NCI-H187 treated with DMSO at 0.1 percent for 48 hours (cell line): Measurements from ENCODE around the gene CALML5.

ENCODE experiments used
- DNase-seq: peaks from one replicate; lab custom pipeline; 2025; lab: John Stamatoyannopoulos, UW

The CALML5 gene, protein sequence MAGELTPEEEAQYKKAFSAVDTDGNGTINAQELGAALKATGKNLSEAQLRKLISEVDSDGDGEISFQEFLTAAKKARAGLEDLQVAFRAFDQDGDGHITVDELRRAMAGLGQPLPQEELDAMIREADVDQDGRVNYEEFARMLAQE

DNA sequence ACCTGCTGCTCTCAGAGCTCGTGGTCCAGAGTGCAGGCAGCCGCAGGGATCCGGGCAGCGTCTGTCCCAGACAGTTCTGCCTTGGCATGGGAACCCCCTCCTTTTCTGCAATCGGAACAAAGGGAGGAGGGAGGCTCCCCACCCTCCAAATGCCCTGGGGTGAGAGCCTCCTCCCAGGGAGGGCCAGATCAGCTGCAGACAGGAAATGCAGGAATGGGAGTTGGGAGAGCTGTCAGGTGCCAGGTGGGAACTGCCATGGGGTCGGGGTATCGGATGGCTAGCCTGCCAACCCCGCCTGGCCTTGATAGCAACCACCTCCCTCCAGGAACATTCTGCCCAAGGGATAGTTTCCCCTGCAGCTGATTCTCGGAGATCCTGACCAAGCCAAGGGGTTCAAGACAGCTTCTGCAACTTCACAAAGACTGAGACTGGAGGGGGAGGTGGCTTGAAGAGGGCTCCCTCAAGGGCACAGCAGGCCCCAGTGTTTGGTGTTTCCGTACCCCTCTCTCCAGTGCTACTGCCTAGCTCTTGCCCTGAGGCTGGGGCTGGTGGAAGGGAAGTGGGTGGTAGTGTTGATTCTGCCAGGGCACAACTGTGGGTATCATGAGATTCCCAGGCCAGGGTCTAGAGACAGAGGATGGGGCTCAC, at the start of gene CALML5:
Gene CALML5 (minus strand): TSS at position 78 of the 648 bp plus-strand sequence. CDS start 132 bp downstream, outside the sequence.
- no peak for DNase-seq

GRCh38 chr10:5547931-5548660, 48.7 kb upstream of the CALML5 start:
- no peak for DNase-seq

GRCh38 chr10:5547681-5547930, 48.2 kb upstream of the CALML5 start:
- DNase-seq, result no peak

DNA sequence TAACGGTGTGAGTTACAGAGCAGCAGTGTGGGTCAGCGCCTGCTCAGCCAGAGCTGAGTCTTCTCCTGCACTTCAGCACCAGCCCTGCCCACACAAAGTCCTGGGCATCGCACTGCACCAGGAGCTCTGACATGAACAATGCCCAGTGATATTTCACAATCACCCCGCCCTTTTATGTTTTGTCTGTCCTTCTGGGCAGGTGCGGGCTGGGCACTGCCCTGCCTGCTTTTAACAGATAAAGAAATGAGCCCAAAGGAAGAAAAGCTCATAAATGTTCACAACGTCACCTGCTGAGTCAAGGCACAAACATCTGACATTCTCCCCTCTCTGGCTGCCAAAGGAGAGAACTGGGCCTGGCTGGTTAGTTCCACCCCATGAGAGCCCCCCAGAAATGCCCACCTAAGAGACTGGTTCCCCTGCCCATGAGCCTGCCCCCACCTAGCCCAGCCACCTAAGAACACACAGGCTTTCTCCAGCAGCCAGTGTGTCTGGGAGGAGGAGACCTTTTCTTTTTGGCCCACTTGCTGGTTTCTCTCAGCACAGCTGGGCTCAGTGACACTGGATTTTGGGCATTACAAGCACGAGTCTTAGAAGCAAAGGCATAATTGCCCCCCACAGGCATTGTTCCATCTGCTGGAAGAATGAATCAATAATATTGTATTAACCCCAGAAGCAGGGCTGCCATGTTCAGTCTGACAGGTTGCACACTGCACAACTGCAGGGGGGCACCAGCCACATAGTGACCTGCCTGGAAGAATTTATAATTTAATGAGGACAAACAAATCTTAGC, 47.7 kb upstream of the CALML5 start:
- DNase-seq, result no peak

- no peak for DNase-seq
These were observed 46.7 kb upstream of the CALML5 start for GRCh38 chr10:5545778-5546710.

DNA sequence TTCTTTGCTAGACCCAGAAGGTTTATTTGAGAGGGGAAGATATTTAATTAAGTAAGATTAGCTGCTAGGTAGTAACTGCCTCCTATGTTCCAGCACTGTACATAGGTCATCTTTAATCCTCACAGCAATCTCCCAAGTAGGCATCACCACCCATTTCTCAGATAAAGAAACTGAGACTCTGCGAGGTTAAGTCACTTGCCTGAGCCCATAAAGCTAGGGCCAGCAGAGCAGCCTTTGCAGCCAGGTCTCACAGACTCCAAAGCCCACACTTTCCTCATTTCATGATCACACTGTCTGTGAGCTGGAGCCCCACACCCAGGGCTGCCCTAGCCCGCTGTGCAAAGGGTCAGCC, 46.0 kb upstream of the CALML5 start:
- no peak for DNase-seq

- DNase-seq, result no peak
These were observed 45.6 kb upstream of the CALML5 start for GRCh38 chr10:5545011-5545410.

GRCh38 chr10:5544216-5544805, 44.9 kb upstream of the CALML5 start:
- DNase-seq, result no peak

- DNase-seq, result no peak
These were observed 44.3 kb upstream of the CALML5 start for GRCh38 chr10:5543623-5544022.

GRCh38 chr10:5542100-5542499, 42.7 kb upstream of the CALML5 start:
- no peak for DNase-seq

DNA sequence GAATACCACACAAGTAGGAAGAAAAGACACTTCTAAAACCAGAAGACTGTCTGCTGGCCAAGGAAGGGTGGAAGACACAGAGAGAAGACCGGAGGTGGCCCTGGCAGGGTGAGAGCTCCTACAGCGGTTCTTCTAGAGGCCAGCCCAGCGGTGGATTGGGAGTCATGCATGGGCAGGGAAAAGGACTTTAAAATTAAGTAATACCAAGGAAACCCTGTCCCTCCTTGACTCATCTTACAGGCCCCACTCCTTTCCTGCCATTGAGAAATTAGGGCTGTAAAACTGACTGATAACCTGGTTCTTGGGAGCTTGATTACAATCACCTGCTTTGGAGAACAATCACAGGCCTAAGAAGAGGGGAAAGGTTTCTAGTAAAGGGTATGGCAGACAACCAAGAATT, 41.5 kb upstream of the CALML5 start:
- DNase-seq, result no peak

GRCh38 chr10:5540080-5540479, 40.7 kb upstream of the CALML5 start:
- DNase-seq, result no peak

DNA sequence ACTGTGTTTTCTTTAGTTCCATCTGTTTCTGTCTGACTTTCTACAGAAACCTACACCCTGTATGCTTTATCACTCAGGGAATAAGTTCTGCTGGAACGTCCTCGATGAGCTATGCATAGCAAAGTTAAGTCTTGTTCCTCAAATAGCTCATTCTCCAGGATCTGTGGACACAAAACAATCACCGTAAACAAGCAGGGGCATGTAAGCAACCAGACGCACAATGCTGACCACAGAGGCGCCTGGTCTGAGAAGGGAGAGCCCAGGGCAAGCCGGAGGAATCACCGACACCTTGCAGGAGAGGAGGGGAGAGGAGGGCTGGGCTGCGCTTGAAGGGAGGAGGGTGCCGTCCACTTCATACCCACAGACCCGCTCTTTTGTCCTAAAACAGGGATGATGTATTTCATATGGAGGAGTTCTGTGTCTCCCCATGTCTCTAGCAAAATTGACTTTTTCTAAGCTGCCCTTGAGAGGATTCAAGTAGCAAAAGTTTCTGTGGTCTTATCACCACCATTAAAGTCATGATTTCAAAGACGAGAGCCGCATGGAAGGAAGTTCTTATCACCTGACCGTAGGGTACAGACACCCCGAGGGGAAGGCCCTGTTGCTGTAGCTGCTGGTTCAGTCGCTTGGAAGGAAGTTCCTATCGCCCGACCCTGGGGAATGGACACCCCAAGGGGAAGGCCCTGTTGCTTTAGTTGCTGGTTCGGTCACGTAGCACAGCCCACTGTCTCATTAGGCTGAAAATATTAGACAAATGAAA, 39.7 kb upstream of the CALML5 start:
- DNase-seq, result no peak

DNA sequence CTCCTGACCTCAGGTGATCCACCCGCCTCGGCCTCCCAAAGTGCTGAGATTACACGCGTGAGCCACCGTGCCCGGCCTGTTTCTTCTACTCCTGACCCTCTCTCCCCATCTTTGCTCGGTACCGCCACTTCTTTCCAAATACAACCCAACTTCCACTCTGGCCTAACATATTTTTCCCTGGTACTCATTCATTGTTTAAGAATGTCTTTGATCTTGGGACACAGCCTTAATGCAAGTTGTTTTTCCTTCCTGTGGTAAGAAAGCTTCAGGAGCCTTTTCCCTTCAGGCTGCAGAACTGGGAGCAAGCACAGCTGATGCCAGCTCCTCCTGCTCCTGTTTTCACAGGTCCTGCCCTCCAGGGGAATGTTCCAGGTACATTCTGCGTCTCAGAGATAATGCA, 39.1 kb upstream of the CALML5 start:
- no peak for DNase-seq

DNA sequence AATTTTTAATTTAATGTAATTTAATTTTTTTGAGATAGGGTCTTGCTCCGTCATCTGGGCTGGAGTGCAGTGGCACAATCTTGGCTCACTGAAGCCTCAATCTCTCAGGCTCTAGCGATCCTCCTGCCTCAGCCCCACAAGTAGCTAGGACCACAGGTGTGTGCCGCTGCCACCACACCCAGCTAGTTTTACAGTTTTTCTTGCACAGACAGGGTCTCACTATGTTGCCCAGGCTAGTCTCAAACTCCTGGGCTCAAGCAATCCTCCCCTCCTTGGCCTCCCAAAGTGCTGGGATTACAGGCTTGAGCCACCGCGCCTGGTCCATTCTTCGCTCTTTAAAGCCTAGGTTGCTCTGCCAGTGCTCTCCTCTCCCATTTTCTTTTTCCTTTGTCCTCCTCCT, 38.3 kb upstream of the CALML5 start:
- DNase-seq, result no peak

GRCh38 chr10:5536486-5537081, 37.2 kb upstream of the CALML5 start:
- no peak for DNase-seq

GRCh38 chr10:5534880-5535856, 35.8 kb upstream of the CALML5 start:
- DNase-seq, result no peak

- DNase-seq, result no peak
These were observed 34.9 kb upstream of the CALML5 start for GRCh38 chr10:5534051-5534821.
